HEK293T (cell line): ENCODE data around the gene DHRS1.
"Not testable (repeated sequence)": the region's sequence is repeated elsewhere in the genome, so short reads cannot be mapped to it uniquely, and the experiment has no call there.

Experiments used
- CTCF ChIA-PET: fragments of 350-600 bp; formaldehyde crosslinking; extraction: SDS; loops from one replicate; lab custom pipeline; 2021; ENCODE audit warnings: antibody characterized with exemption, inconsistent platforms; lab: Yijun Ruan, JAX
- POLR2A ChIA-PET: fragments of 350-600 bp; formaldehyde crosslinking; extraction: SDS; loops from one replicate; lab custom pipeline; 2020; ENCODE audit warnings: antibody characterized with exemption, inconsistent platforms; lab: Yijun Ruan, JAX
- DNase-seq: peaks from one replicate; pipeline ENCODE4 v3.0.0; 2012; ENCODE audit warnings: mixed read lengths; ENCODE audit errors: extremely low spot score
- ARNT ChIP-seq: fragments of 450-650 bp; IDR thresholded peaks from 2 replicates; pipeline ENCODE4 v1.6.1; 2017; ENCODE audit warnings: mild to moderate bottlenecking
- BHLHE40 ChIP-seq: fragments of 450-650 bp; IDR thresholded peaks from 2 replicates; pipeline ENCODE4 v1.6.1; 2016; ENCODE audit warnings: mild to moderate bottlenecking, moderate library complexity, borderline replicate concordance
- CTBP1 ChIP-seq: fragments of 450-650 bp; IDR thresholded peaks from 2 replicates; pipeline ENCODE4 v1.6.1; 2016; ENCODE audit warnings: borderline replicate concordance
- ELF4 ChIP-seq: fragments of 450-650 bp; IDR thresholded peaks from 2 replicates; pipeline ENCODE4 v1.6.1; 2017; ENCODE audit warnings: antibody characterized with exemption
- FOXA1 ChIP-seq: fragments of 450-650 bp; IDR thresholded peaks from 2 replicates; pipeline ENCODE4 v1.6.1; 2016; ENCODE audit warnings: mild to moderate bottlenecking
- FOXK2 ChIP-seq: fragments of 450-650 bp; IDR thresholded peaks from 2 replicates; pipeline ENCODE4 v1.6.1; 2016; ENCODE audit warnings: mild to moderate bottlenecking
- FOXM1 ChIP-seq: fragments of 450-650 bp; IDR thresholded peaks from 2 replicates; pipeline ENCODE4 v1.6.1; 2017; ENCODE audit warnings: mild to moderate bottlenecking, borderline replicate concordance
- HDGF ChIP-seq: fragments of 450-650 bp; IDR thresholded peaks from 2 replicates; pipeline ENCODE4 v1.6.1; 2017; ENCODE audit warnings: antibody characterized with exemption, borderline replicate concordance
- L3MBTL2 ChIP-seq: fragments of 450-650 bp; conservative IDR thresholded peaks from 2 replicates; pipeline ENCODE4 v1.6.1; 2016; ENCODE audit warnings: mild to moderate bottlenecking
- LEF1 ChIP-seq: fragments of 450-650 bp; IDR thresholded peaks from 2 replicates; pipeline ENCODE4 v1.6.1; 2017; ENCODE audit warnings: mild to moderate bottlenecking, borderline replicate concordance
- NFRKB ChIP-seq: fragments of 450-650 bp; IDR thresholded peaks from 2 replicates; pipeline ENCODE4 v1.6.1; 2016; ENCODE audit warnings: mild to moderate bottlenecking, moderate library complexity
- SP1 ChIP-seq: fragments of 450-650 bp; IDR thresholded peaks from 2 replicates; pipeline ENCODE4 v1.6.1; 2017
- SUZ12 ChIP-seq: fragments of 450-650 bp; IDR thresholded peaks from 2 replicates; pipeline ENCODE4 v1.6.1; 2016; ENCODE audit warnings: mild to moderate bottlenecking
- TARDBP ChIP-seq: fragments of 450-650 bp; IDR thresholded peaks from 2 replicates; pipeline ENCODE4 v1.6.1; 2016
- ZNF384 ChIP-seq: fragments of 450-650 bp; IDR thresholded peaks from 2 replicates; pipeline ENCODE4 v1.6.1; 2016
- TF ChIP-seq, protein P1 (sequence below): fragments of 450-650 bp; IDR thresholded peaks from 2 replicates; pipeline ENCODE4 v1.6.1; 2016

Gene DHRS1

DNA sequence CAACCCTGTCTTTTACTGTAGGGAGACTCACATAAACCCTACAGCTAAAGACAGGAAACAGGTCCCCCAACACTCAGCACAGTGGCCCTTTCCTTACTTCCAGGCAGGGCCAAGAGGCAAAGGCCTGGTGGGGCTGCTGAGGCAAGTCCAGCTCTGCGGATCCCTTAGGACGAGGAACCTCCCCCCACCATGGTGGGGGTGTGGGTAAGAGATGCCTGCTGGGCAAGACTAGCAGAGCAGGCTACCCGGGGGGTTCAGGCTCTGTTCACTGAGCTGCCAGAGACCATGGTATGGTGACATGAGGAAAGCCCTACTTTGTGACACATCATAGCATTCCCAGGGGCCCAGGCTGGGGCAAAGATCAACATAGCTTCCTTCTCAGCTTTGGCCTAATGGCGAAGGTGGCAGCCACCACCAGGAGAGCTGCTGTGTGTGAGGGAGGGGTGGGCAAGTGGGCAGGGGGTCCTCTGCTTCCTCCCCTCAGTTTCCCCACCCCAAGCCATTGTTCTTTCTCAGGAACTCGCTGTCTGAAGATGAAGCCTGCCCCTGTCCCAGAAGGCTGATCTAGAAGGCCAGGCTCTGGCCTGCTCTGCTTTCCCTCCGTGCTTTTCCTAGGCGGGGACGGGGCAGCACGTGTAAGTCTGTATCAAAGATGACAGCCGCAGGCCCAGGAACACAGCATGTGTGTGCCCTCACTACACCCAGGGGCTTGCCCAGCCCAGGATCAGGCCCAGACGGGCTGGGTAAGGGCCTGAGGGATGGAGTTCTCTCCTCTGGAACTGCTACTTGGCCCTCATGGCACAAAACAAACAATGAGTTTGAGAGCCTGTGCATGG, 47.1 kb downstream of the DHRS1 start:
- ChIA-PET CTCF (interaction anchor here (1.2 to 1.6 kb wide), 2 partner anchors 44 to 56 kb away, joined by 3 read pairs; no protein-coding TSS in a partner anchor), POLR2A (interaction anchor here (1.2 to 2.5 kb wide), 4 partner anchors 8 to 46 kb away, joined by 3 to 23 read pairs (median 6); partner anchors contain the start of genes RABGGTA and TINF2)
- no peak for TF ChIP-seq CTBP1
- no peak for TF ChIP-seq SP1
- DNase-seq, result no peak

DNA sequence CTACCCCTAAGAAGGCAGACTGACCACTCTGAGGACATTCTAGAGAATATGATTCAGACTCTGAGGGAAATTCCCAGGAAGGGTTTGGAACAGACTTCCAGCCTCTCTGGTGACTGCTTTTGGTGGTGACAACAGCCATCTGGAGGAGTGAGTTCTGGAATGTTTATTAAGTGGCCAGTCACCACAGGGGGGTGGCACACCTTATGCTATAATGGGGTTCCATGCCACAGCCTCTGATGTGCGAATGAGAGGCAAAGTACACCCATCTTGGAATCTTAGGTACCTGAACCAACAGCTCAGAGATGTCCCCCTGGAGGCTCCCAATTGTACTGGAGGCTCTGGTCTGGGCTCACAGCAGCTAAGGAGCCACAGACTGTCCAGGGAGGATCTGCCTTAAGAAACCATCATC, 47.7 kb downstream of the DHRS1 start:
- POLR2A ChIA-PET, result interaction anchor here (1.2 to 2.5 kb wide), 4 partner anchors 9 to 47 kb away, joined by 3 to 23 read pairs (median 6); partner anchors contain the start of genes RABGGTA and TINF2
- TF ChIP-seq SUZ12 (no peak), L3MBTL2 (no peak), ARNT (no peak), ELF4 (no peak), HDGF (no peak), SP1 (no peak), FOXA1 (no peak), CTBP1 (no peak), FOXK2 (no peak), FOXM1 (no peak), ZNF384 (no peak), BHLHE40 (no peak), TARDBP (no peak), NFRKB (no peak), LEF1 (no peak)
- TF ChIP-seq, protein P1, sequence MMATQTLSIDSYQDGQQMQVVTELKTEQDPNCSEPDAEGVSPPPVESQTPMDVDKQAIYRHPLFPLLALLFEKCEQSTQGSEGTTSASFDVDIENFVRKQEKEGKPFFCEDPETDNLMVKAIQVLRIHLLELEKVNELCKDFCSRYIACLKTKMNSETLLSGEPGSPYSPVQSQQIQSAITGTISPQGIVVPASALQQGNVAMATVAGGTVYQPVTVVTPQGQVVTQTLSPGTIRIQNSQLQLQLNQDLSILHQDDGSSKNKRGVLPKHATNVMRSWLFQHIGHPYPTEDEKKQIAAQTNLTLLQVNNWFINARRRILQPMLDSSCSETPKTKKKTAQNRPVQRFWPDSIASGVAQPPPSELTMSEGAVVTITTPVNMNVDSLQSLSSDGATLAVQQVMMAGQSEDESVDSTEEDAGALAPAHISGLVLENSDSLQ, result no peak
- no peak for DNase-seq
- CTCF ChIA-PET, result interaction anchor here (0.9 to 1.6 kb wide), 3 partner anchors 10 to 57 kb away, joined by 3 read pairs; no protein-coding TSS in a partner anchor

- POLR2A ChIA-PET, result interaction anchor here (0.8 to 2.5 kb wide), 2 partner anchors 21 to 47 kb away, joined by 5 to 23 read pairs; partner anchors contain the start of gene RABGGTA
- TF ChIP-seq BHLHE40, result no peak
- no peak for TF ChIP-seq L3MBTL2
- TF ChIP-seq LEF1, result no peak
- TF ChIP-seq FOXM1, result no peak
- TF ChIP-seq ELF4, result no peak
- no peak for TF ChIP-seq FOXK2
- TF ChIP-seq ARNT, result no peak
- no peak for TF ChIP-seq SP1
- no peak for DNase-seq
- CTCF ChIA-PET, result interaction anchor here (0.6 kb wide), 1 partner anchor 83 kb away, joined by 3 read pairs; no protein-coding TSS in a partner anchor
These were observed 49.2 kb downstream of the DHRS1 start for GRCh38 chr14:24250354-24250753.

DNA sequence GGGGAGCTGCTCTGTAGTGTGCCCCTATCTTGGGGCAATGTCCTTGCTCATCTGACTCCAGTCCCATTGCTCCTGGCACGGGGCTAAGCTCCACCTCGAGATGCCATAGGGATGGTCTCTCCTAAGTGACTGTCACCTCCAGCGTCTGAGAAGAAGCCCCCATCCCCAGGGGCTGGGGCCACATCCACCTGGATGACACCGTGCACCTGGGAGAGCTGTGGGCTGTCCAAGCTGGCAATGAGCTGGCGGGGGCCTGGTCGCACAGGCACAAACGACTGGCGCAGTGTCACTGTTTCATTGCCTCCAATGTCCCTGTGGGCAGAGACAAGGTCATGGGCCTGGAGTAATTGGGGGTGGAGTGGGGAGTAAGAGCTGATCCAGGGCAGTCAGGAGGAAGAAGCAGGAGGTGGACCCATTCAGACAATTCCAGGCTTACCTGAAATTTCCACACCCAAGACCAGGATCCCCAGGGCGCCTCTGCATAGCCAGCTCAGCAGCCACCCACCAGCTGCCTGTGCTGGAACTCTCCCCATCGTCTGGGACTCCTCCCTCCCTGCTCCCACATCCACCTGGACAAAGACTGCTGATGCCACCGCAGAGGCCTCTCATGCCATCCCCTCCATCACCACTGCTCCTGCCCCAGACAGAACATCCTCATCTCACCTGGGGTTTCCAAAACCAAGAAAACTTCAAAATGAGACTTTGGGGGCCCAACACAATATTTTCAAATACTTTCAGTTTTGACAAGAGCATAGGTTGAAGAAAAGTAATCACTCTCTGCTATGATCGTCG, 50.2 kb downstream of the DHRS1 start:
- no peak for DNase-seq
- ChIA-PET POLR2A (interaction anchor here (1.3 to 2.1 kb wide), 2 partner anchors 22 to 49 kb away, joined by 3 to 13 read pairs; partner anchors contain the start of gene RABGGTA), CTCF (interaction anchor here (0.6 kb wide), 1 partner anchor 73 kb away, joined by 3 read pairs; no protein-coding TSS in a partner anchor)
- no peak for TF ChIP-seq FOXK2
- no peak for TF ChIP-seq ZNF384
- no peak for TF ChIP-seq FOXM1
- no peak for TF ChIP-seq L3MBTL2
- TF ChIP-seq SUZ12, result no peak

DNA sequence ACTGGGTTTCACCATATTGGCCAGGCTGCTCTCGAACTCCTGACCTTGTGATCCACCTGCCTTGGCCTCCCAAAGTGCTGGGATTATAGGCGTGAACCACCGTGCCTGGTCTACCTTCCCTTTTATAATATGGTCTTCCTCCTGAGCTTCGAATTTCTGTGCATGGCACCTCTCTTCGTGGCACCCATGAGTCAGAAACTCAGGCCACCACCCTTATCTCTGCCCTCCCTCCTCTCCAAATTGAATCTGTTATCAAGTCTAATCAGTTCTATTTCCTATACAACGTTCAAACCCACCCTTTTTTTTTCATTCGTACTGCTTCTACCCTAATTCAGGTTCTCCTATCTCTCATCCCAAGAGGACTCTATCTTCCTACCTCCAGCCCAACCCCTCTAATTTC, 52.2 kb downstream of the DHRS1 start:
- ChIA-PET CTCF (interaction anchor here (0.6 to 1.7 kb wide), 6 partner anchors 9 to 130 kb away, joined by 3 to 6 read pairs (median 4); no protein-coding TSS in a partner anchor), POLR2A (interaction anchor here (0.8 to 2.3 kb wide), 2 partner anchors 20 to 24 kb away, joined by 3 to 8 read pairs; partner anchors contain the start of gene RABGGTA)
- no peak for DNase-seq
- TF ChIP-seq BHLHE40, result no peak
- TF ChIP-seq, protein P1, result no peak
- TF ChIP-seq ELF4, result no peak
- TF ChIP-seq ARNT, result no peak
- no peak for TF ChIP-seq SUZ12
- TF ChIP-seq CTBP1, result no peak
- TF ChIP-seq ZNF384, result no peak
- TF ChIP-seq L3MBTL2, result no peak
- TF ChIP-seq FOXM1, result no peak
- TF ChIP-seq FOXA1, result no peak
- TF ChIP-seq NFRKB, result no peak
- no peak for TF ChIP-seq LEF1
- no peak for TF ChIP-seq SP1
- TF ChIP-seq TARDBP, result no peak
- no peak for TF ChIP-seq HDGF

- no peak for DNase-seq
- TF ChIP-seq BHLHE40 (no peak), ZNF384 (no peak), TARDBP (no peak), FOXK2 (no peak), ARNT (no peak), FOXA1 (no peak)
- ChIA-PET POLR2A (interaction anchor here (0.8 to 2.3 kb wide), 2 partner anchors 21 to 24 kb away, joined by 3 to 8 read pairs; partner anchors contain the start of gene RABGGTA), CTCF (interaction anchor here (0.6 to 1.7 kb wide), 6 partner anchors 10 to 130 kb away, joined by 3 to 7 read pairs (median 4); partner anchors contain the start of gene GMPR2)
These were observed 52.8 kb downstream of the DHRS1 start for GRCh38 chr14:24246765-24247212.

DNA sequence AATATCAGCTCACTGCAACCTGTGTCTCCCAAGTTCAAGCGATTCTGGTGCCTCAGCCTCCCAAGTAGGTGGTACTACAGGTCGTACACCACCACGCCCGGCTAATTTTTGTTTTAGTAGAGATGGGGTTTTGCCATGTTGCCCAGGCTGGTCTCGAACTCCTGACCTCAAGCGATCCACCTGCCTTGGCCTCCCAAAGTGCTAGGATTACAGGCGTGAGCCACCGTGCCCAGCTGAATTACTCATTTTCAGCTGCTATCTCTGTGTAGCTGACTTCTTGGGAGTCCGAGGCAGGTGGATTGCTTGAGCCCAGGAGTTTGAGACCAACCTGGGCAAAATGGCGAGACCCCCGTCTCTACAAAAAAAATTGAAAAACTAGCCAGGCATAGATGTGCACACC, 54.2 kb downstream of the DHRS1 start:
- POLR2A ChIA-PET, result interaction anchor here (1.1 to 9.3 kb wide), 3 partner anchors 26 to 53 kb away, joined by 4 to 139 read pairs (median 8); partner anchors contain the start of genes DHRS1, NOP9 and RABGGTA
- DNase-seq, result not testable (repeated sequence)
- CTCF ChIA-PET, result interaction anchor here (1.7 to 4.2 kb wide), 2 partner anchors 52 to 62 kb away, joined by 6 to 51 read pairs; partner anchors contain the start of gene CIDEB
